ENCODE measurements around the gene ZBED2.
A peak's percentile ranks its signal among the peaks of the same experiment; 100 is the strongest.

DNA sequence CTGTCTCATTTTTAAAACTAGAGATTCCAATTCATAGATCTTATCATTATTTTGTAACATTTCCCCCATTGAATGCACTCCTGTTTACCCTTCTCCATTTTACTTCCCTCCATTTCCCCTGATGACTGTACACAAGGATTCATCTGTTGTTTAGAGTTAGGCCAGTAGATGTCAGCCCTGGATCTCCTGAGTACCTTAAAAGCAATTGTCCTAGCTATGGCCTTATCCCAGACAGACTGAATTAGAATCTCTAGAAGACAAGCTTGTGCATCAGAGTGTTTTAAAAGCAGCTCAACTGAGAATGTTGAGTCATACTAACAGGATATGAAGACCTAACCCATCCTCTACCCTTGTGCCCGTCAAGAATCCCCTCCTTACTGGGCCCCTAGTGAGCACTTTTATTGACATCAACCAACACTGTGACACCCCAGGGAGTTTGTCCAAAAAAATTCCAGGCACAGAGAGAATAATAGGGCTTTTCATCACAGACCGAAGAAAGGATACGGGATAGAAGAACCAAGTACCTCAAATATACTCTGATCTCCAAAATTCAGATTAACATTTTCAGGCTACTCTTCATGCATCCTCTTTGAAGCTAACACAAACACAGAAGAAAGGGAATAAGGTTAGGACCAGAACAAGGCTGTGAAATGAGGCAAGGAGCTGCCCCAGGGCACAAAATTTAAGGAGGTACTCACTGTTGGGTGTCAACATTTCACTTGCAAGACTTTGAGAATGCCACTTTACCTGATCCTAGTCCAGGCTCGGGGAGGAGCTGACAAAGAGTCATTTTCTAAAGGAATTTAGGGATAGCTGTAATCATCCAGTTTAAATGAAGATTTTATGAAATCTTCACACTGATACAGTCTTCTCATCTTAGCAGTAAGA lies 17.1 kb downstream of the ZBED2 start:
- no peak for TF ChIP-seq POLR2A (IDR thresholded peaks at IDR 0.05; ENCODE audit: low read depth, low read length)
- TF ChIP-seq EZH2 (IDR thresholded peaks at IDR 0.05; ENCODE audit: borderline replicate concordance, low read depth, low read length, severe bottlenecking), result no peak
- TF ChIP-seq CTCF (IDR thresholded peaks at IDR 0.05; ENCODE audit: extremely low read depth in 1 of 2, insufficient read depth in 1 of 2, low read depth in 1 of 2, low read length in 2 of 2), result peak; percentile 4 to 15
- TF ChIP-seq POLR2AphosphoS5 (IDR thresholded peaks at IDR 0.05; ENCODE audit: insufficient read depth, low read depth, low read length), result no peak
- TF ChIP-seq MYC (IDR thresholded peaks at IDR 0.05; ENCODE audit: low read depth, low read length), result no peak

All from endothelial cell of umbilical vein (primary cell).